Activated CD8-positive, alpha-beta memory T cell treated with anti-CD3 and anti-CD28 coated beads, Interleukin-2, amount 50 U/mL, for 4 hours (primary cell): Measurements from ENCODE around the gene KIF18A.
"Not testable (repeated sequence)": the region's sequence is repeated elsewhere in the genome, so short reads cannot be mapped to it uniquely, and the experiment has no call there.

Experiments
- DNase-seq: peaks from one replicate; pipeline ENCODE4 v3.0.0-alpha.2; 2020

The KIF18A gene

DNA sequence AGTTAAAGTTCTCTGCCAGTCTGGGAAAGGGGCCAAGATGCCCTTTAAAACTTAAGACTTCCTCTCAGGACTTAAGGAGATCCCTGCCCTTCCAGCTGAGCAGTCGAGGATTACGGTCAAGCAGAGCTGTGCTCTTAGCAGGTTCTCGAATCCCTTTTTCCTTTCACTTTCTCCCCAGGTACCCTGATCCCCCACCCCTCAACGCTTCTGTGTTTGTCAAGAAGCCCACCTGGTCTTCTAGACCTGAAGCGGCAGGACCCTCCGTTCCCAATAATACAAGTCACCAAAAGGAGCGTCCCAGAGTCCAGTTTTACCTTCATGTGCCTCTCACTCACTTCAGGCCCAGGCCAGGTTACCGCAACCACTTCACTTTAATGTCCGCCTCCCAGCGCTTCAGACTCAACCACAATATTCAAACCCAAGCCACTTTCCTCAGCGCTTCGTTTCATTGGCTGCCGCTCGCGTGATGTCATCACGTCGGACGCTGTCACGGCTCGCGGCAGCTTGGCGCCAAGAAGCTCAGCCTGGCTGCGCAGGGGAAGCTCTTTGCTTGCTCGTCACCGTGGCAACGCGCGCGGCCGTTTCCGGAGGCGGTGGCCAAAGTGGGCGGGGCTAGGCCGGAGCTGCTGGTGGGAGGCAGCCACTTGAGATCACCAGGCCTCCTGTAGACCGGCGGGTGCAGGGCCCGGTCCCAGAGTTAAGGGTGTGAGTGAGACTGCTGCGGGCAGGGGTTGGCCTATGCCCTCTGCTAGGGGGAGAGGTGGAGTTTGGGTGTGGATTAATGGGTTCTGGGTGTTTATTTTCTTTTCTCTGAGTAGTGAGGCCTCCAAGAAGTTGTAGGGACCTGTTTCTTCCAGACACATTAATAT, at the start of gene KIF18A, which contains the start of gene METTL15:
TSS of gene KIF18A (minus strand) at position 407 of the 869 bp plus-strand sequence. CDS start 10,209 bp downstream, outside the sequence.
TSS of gene METTL15 (plus strand) at position 639 of the 869 bp plus-strand sequence. CDS start 4,947 bp downstream, outside the sequence.
- DNase-seq = peak; percentile 96

DNA sequence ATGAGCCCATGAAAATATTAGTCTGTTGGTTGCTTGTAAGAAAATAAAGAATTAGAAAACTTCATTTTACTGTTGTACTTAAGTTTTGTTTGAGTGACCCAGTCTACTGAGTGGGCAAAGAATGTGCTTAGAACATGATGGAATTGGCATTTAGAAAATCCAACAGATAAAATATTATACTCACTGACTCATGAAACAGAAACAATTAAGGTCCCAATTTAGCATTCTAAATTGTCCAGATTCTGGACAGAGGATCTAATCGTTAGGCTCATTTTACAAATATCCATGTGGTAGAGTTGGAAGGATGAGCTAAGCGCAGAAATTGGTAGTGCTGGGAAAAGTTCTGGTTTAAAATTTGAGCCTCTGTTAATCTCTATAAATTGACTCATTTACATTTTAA, 45.6 kb upstream of the KIF18A start:
- no peak for DNase-seq

DNA sequence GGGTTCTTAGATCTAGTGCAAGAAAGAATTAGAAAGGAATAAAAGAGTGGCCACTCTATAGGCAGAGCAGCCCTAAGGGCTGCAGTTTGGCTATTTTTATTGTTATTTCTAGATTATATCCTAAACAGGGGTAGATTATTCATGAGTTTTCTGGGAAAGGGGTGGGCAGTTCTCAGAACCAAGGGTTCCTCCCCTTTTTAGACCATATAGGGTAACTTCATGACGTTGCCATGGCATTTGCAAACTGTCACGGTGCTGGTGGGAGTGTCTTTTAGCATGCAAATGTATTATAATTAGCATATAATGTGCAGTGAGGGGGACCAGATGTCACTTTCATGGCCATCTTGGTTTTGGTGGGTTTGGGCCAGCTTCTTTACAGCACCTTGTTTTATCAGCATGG, 44.8 kb upstream of the KIF18A start:
- no peak for DNase-seq

DNA sequence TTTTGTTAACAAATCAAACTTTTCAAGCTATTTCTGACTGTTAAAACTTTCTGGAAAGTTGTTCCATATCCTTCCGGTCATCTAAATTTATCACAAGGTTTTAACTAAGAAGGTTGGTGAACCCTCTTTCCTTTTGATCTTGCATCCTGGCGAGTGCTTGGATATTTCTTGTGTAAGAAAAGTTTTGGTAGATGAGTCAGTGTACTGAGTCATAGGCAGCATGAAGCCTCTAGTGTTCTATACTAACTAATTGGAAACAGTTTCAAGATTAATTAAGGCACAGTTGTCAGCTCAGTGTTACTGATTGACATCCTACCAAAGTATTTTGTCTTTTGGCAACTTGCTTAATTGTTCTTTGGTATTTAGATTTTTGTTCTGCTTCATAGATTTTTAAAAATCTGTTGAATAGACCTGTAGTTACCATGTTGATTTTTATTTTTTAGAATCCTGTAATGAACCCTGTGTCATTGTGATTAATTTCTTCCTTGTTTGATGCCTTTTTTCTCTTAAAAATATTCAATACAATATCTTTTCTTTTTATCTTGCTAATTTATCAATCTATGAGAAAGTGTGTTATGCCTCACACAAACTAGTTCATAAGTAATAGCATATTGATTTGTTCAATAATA, 38.3 kb upstream of the KIF18A start:
- no peak for DNase-seq

DNA sequence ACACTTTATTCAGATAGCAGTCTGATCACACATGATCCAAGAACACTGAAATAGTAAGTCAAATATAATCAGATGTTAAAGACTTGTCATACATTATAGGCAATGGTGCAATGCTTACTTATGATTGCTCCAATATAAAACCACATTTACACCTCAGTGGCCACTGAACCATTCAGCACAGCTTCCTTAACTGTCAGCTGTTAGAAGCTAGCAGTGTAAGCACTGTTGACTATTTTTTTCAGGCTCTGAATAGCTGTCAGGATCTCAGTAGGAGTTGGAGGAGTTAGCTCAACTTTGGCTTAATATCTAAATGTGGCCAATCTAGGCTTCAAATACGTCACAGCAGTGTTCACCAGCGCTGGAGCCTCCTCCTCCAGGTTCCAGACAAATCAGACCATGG, 36.9 kb upstream of the KIF18A start:
- DNase-seq = no peak

DNA sequence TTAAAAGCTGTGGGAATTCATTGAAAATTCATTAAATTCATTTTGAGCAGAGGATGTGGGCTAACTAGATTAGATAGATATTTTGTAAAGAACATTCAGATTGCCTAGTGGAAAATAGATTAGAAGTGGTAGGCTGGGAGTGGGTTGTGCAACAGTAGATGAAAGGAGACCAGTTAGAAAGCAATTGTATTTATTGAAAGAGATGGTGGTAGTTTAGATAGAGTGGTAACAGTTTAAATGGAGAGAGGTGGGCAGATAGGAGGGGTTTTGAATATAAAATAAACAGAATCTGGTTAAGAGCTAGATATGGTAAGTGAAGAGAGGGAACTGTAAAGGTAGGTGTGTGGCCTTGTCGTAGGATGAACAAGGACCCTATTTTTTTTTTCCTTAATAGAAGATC, 34.8 kb upstream of the KIF18A start:
- no peak for DNase-seq

DNA sequence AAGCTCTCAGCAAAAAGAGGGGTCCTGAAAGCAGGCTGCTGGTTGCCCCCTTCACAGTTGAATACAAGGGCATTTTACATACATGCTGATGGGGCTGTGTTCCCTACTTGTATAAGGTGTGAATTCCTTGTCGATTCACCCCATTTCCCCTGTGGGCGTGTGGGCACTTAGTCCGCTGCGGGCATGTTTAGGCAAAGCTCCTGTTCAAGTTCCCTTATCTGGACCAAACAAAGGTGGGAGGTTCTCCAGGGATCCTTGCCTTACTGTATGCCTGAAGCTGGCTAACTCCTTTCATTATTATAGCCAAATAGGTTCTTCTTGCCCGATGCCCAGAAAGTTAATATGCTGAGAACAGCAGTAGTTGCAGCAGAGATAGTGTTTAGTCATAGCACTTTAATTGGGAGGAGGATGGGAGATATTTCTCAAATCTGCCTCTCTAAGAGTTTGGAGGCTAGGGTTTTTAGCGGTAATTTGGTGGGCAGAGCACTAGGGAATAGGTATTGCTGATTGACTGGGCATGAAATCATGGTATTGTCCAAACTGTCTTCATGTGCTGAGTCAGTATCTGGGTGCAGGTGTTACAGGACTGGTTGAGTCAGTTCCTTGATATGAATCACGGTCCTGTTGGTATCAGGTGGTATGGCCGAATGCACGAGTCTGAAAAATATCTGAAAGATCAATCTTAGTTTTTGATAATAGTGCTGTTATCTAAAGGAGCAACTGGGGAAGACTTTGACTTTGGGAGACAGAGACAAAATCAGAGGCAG, 32.9 kb upstream of the KIF18A start:
- no peak for DNase-seq

DNA sequence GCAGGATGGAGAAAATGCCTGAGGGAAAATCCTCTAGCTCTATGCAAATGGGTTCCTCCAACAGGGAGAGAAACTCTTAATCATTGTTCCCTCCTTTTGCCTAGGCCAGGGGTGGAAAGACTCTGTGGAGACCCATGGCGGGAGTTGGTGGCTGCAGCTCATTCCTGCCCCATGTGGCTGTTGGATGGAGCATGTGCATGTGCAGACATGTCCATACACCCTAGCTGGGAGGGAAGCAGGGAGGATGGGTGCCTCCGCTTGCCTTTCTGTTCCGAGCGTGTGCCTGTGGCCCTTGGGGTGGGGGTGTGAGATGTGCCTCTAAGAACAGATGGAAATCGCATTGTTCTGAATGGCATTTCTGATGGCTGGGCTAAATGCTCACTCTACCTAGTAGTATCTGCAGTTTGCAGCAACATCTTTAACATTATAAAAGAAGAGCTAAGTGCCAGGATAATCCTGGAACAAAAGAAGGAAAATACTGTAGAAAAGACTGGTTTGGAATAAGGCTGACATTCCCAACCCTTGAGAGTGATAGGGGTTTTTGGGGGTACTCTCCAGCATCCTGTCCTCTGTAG, 32.0 kb upstream of the KIF18A start:
- no peak for DNase-seq

DNA sequence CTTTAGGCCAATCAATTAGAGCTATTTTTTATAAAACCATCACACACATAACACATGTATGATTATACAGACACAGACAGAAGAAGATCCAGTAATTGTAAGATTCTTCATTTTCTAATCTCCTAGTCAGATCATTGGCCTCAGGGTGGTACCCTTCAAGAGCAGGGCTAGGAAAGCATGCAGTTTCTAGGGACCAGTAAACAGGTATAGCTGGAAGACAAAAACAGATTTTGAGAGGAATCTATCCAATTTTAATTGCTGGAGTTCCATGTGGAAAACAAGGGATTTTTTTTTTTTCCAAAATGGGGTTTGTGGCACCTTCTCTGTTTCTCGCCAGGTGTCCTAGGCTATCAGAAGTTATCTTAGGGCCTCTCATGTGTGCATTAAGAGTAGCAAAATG, 29.9 kb upstream of the KIF18A start:
- no peak for DNase-seq

DNA sequence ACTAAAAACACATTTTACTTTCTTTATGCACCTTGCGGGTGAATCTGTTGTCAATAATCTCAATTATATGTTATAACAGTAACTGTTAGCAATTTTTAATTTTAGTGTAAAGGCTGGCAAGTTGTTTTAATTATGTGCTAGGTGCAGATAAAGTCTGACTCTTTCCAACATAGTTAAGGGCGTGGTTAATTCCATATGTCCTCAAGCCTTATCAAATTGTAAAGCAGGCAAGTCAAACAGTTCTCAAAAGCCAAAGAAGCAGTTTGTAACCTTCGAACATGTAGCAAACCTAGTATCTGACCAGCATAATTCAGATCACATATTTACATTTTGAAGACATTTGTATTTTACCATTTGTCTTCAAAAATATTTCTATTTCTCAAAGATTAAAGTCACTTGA, 29.4 kb upstream of the KIF18A start:
- DNase-seq = no peak

DNA sequence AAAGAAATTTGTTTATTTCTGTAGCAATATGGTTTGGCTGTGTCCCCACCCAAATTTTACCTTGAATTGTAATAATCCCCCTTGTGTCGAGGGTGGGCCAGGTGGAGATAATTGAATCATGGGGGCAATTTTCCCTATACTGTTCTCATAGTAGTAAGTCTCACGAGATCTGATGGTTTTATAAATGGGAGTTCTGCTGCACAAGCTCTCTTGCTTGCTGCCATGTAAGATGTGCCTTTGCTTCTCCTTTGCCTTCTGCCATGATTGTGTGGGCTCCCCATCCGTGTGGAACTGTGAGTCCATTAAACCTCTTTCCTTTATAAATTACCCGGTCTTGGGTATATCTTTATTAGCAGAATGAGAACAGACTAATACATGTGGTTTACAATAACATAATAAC, 28.2 kb upstream of the KIF18A start:
- not testable (repeated sequence) for DNase-seq

DNA sequence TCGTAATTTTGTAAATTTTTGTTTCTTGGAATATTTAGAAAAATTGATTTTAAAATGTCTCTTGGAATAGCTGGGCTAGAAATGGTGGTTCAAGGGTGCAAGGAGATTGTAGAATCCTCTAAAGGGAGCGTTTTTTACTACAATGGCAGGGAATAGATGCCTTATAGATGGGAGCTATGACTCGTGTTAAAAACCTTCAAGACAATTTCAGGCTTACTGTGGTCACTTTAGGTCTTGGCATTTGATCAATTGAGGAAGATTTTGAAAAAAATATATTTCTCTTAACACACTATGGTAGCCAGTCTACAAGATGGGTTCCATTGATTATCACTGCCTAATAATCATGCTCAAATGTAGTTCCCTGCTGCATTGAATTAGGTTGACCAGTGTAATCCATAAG, 25.2 kb upstream of the KIF18A start:
- DNase-seq = no peak

DNA sequence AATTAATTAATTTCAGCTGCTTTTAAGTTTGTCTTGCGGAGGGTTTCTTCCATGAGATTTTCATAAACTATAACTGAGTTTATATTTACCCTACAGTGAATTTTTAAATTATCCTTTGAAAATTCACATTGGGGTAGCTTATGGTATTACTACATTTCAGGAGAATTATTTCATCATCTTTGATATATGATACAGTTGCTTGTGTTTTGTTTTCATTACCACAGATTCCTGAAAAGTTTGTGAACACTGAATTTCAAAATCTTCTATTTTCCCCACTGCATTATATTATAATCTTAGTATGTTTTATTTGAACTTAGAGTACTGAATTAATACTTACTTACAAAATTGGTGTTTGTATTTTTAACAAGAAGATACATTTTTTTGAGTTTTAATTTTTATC, 24.6 kb upstream of the KIF18A start:
- no peak for DNase-seq

DNA sequence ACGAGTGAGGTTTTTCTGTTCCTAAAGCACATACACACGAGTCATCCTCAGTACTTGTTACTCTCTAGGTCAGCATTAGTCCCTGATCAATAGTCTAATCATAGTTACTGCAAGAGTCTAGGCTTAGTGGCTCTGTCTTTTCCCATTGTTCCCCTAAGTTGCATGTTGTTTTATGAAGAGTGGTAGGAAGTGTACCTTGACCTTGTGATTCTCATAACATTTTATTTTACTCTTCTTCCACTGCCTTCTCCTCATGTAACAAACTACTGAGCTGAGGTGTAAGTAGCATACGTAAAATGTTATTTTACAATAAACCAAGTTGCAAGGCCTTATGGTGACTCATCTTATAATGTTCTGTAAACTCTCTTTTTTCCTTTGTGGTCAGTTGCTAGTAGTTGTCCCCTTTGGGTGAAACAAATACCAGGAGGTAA, 15.2 kb upstream of the KIF18A start:
- no peak for DNase-seq

DNA sequence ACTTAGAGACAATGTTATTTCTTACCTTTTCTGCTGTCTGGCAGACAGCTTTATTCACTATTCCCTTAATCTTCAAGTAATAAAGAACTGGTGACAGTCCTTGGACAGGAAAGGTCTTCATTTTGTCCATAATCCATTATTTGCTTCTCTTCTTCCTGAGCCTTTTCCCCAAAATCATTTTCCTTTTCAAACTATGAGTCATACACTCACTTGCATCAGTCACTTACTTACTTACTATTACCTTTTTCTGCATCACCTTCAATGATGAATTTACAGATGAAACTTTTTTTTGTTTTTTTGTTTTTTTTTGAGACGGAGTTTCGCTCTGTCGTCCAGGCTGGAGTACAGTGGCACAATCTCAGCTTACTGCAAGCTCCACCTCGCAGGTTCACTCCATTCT, 9.8 kb upstream of the KIF18A start:
- DNase-seq = no peak

DNA sequence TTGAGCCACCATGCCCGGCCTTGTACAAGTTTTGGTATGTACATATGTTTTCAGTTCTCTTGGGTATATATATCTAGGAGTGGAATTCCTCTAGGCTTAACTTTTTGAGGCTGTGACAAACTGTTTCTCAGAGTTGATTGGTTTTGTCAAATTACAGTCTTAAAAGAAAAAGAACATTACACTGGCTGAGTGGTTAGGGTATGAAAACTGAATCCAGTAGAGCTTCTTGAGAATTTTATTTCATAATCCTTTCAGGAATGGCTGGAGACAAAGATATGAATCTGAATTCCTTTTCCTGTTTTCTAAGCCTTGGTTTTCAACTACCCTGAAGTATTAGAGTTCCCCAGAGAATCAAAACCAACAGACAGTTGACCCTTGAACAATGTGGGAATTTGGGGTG, 6.8 kb upstream of the KIF18A start:
- no peak for DNase-seq

DNA sequence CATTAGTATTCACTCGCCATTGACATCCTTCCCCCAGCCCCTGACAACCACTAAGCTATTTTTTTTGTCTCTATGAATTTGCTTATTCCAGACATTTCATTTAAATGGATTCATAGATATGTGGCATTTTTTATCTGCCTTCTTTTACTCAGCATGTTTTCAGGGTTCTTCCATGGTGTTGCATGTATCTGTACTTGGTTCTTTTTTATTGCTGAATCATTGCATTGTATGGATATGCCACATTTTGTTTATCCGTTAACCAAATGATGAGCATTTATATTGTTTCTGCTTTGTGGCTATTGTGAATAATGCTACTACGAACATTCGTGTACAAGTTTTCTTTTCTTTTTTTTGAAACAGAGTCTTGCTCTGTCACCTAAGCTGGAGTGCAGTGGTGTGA, 6.2 kb upstream of the KIF18A start:
- DNase-seq = no peak

DNA sequence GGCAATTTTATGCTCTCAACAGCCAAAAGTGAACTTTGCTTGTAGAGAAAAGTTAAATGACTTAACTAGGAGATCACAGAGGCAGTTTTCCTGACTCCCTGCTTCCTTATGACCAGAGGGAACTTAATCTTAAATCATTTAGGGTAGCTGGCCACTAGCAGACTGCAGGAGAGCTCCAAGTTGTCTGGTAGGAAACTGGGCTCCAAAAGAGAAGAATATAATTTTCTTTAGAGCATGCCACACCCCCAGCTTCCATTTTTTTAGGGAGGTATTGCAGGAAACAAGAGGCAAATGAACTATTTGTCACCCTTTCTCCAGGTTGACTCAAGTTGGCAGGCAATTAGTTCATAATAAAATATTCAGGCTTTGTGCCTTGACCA, 2.9 kb upstream of the KIF18A start:
- DNase-seq = no peak

DNA sequence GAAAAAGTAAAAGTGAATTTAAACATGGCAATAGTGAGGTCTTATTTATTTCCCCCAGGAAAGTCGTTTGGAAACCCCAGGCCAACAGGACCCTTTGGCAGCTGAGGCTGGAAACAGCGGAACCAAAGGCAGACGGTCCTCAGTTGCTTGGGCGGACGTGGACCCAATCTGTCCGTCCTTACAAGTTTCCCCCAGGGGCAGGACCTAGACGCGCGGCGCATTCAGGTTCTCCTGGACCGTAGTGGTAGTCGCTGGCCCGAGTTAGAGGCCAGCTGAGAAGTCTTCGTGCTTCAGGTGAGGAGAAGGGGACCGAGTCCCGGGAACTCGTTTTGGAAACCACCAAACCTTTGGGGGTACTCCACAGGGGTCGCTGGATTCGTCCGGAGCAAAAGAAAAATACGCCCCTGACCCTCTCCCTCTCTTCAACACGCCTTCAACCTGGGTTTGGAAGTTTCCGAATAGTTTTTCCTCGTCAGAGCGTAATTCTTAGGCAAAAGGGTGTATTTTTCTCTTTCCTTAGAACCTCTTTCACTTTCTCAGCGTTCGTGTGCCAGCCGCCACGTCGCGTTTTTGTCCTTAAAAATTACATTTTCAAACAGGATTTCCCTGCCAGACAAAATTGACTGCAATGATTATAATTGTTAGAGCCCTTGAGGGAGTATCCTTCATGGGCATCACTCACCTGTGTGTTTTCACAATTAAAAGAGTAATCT, 2.3 kb upstream of the KIF18A start:
- DNase-seq = peak; percentile 58

DNA sequence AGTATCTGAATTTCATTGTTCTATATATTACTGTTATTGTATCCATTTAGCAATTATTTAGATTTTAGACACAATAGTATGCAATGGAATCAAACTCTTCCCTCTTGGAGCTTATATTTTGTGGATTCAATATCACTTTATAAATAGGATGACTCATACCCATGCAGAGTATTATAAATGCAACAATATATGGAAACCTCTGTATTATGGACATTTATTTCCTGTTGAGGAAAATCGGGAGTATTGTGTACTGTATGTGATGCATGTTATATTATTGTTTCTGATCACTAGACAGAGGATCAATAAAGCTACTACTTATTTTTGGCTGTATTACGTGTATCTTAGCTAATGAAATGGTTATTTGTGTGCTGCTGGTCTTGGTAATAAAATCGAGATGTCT, 1.0 kb upstream of the KIF18A start:
- DNase-seq = no peak

DNA sequence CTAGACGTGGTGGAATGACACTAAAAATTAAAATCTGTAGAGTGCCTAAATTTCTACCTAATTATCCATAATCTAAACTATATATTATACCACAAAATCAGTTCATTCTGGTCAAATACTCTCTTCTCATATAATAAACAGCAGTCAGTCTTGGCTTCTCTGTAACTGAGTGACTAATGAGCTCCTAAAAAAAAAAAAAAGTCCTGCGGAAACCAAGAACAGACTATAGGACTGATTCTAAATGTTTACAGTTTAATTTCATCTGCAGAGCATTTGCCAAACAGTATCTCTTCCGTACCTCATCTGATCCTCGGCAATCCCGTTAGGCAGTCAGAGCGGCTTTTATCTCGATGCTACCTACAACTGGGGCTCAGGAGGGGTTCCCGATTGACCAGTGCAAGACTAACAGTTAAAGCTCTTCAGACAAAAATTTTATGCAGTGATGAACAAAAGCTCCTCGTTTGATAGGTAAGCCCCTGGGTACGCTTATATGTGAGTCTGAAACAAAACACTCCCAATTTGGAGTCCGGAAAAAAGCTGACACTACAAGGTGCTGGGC, 686 bp downstream of the KIF18A start:
- no peak for DNase-seq

DNA sequence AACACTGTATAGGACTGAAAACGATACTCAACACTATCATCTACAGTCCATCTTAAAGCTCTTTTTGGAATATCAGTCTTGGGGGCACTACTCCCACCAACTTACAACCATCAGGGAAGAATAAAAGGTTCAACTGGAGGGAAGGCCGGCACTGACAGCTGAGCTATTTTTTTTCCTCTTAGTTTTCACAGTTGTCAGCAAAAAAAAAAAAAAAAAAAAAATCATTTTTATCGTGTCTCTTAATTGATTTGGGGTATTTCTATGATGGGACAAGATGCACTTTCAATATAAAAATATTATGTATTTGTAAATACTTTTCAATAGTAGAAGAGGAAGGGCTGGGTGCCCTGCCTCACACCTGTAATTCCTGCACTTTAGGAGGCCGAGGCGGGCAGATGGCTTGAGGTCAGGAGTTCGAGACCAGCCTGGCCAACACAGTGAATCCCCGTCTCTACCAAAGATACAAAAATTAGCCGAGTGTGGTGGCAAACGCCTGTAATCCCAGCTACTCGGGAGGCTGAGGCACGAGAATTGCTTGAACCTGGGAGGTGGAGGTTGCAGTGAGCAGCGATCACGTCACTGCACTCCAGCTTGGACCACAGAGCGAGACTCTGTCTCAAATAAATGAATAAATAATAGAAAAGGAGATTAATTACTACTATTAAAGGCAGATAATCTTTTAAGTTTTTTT, 1.5 kb downstream of the KIF18A start:
- DNase-seq = no peak
